Measurements from ENCODE around the gene DSN1. TPM values are rescaled to one million over a fixed set of nuclear protein-coding genes. Genes with fewer than 3 reads are reported as not detected.

DSN1 gene
- total and polyA plus RNA-seq, 9 of the 15 experiments (the other 6 are each of a cell fraction or from before 2014, with no cell fraction given) = 23.3 to 45.3 (median 31.1) TPM

DNA sequence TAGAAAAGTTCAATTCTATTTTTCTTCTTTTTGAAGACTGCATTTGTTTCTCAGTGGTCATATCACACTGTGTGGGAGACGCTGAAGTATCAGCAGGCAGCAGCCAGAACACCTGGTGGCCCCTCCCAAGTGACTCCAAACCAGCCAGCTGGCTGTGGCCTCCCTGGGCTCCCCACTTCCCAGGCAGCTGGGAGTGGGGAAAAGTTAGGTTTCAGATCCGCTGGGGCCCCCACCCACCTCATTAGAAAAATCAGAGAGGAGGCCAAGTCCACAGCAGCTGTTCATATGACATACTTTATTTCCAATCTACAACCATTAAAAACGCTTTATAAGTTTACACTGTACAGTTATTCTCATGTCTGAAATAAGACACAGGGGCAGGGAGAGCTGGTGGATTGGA is 3.6 kb upstream of the DSN1 start:
- no peak overlapping the region for H3K4me3 ChIP-seq
- H3K9ac ChIP-seq (ENCODE audit: insufficient read depth in 1 of 2, low read depth in 2 of 2, low read length in 2 of 2) = peak overlapping the region in 1 of 2 experiments; percentile 47; a peak in 1 of 4 replicates
- in situ Hi-C loops (cut with MboI) = no loop called here
- H2AFZ ChIP-seq (ENCODE audit: low read depth, low read length) = no peak overlapping the region
- intact Hi-C loops (cut with micrococcal nuclease) = no loop called here
- DNase-seq (ENCODE audit: extremely low read depth in 1 of 4, low spot score in 3 of 4) (peak; percentile 44 to 59 (median 53)), ATAC-seq (no peak), FAIRE-seq (no peak)
- peaks cover 18 to 22% of the 10 kb centered on the region in 2 experiments; a peak in 4 of 5 replicates for H3K4me1 ChIP-seq (replicated peaks in 1 of 2; ENCODE audit: control insufficient read depth in 2 of 2, insufficient read depth in 2 of 2, low read length in 2 of 2)
- no peak overlapping the region for H3K4me2 ChIP-seq (ENCODE audit: insufficient read depth, low read length)
- no peaks in the 10 kb centered on the region for H4K20me1 ChIP-seq (replicated peaks; ENCODE audit: control insufficient read depth, insufficient read depth, low read length)
- H3K79me2 ChIP-seq (ENCODE audit: control insufficient read depth, insufficient read depth, low read length) = peaks cover 14% of the 10 kb centered on the region
- H3K27ac ChIP-seq (ENCODE audit: extremely low read depth, low read depth, low read length) = no peak overlapping the region
- H3K36me3 ChIP-seq (ENCODE audit: control insufficient read depth, insufficient read depth, low read length) = peaks cover 6% of the 10 kb centered on the region; the same call in 1 of the 3 replicates
- POLR2A ChIA-PET = interaction anchor here (0.6 to 0.7 kb wide), 2 partner anchors 207 to 221 kb away, joined by 3 to 4 read pairs; no protein-coding TSS in a partner anchor
- WGBS (ENCODE audit: insufficient coverage, low coverage, missing lambda C conversion rate) = 6% methylated on average over 3 of the region's 3 CpGs
- no peaks in the 10 kb centered on the region for H3K27me3 ChIP-seq (ENCODE audit: control insufficient read depth in 2 of 2, insufficient read depth in 2 of 2, low read length in 2 of 2)
- CTCF ChIA-PET (ENCODE audit: low intra/inter-chr PET ratio) = no interaction called here
- no TSS peak for BruUV-seq (replicated peaks)
- no peaks in the 10 kb centered on the region for H3K9me1 ChIP-seq (ENCODE audit: control insufficient read depth, insufficient read depth, low read length)
- H3K9me3 ChIP-seq (replicated peaks; ENCODE audit: control insufficient read depth, insufficient read depth, low read depth, low read length) = no peaks in the 10 kb centered on the region
- TF ChIP-seq KAT7 (CRISPR knock-in tag; IDR thresholded peaks at IDR 0.05; ENCODE audit: borderline replicate concordance) (no peak), SOX6 (IDR thresholded peaks at IDR 0.05) (no peak), BRD9 (IDR thresholded peaks at IDR 0.05; ENCODE audit: low read depth, partially characterized antibody) (no peak), BDP1 (IDR thresholded peaks at IDR 0.05; ENCODE audit: insufficient read depth, insufficient read length) (no peak), HNRNPL (IDR thresholded peaks at IDR 0.05; ENCODE audit: low read depth, low read length) (no peak), MTA3 (IDR thresholded peaks at IDR 0.05; ENCODE audit: borderline replicate concordance) (no peak), ZNF77 (CRISPR knock-in tag; IDR thresholded peaks at IDR 0.05) (no peak), NEUROD1 (IDR thresholded peaks at IDR 0.05; ENCODE audit: borderline replicate concordance, low read depth, low read length, partially characterized antibody) (no peak), CHD2 (IDR thresholded peaks at IDR 0.05; ENCODE audit: low read depth, low read length) (no peak), TAL1 (IDR thresholded peaks at IDR 0.05) (peak; percentile 35; the same call in 1 of the 2 replicates), MAFF (IDR thresholded peaks at IDR 0.05; ENCODE audit: low read length) (no peak)
- TF ChIP-seq, protein P1, sequence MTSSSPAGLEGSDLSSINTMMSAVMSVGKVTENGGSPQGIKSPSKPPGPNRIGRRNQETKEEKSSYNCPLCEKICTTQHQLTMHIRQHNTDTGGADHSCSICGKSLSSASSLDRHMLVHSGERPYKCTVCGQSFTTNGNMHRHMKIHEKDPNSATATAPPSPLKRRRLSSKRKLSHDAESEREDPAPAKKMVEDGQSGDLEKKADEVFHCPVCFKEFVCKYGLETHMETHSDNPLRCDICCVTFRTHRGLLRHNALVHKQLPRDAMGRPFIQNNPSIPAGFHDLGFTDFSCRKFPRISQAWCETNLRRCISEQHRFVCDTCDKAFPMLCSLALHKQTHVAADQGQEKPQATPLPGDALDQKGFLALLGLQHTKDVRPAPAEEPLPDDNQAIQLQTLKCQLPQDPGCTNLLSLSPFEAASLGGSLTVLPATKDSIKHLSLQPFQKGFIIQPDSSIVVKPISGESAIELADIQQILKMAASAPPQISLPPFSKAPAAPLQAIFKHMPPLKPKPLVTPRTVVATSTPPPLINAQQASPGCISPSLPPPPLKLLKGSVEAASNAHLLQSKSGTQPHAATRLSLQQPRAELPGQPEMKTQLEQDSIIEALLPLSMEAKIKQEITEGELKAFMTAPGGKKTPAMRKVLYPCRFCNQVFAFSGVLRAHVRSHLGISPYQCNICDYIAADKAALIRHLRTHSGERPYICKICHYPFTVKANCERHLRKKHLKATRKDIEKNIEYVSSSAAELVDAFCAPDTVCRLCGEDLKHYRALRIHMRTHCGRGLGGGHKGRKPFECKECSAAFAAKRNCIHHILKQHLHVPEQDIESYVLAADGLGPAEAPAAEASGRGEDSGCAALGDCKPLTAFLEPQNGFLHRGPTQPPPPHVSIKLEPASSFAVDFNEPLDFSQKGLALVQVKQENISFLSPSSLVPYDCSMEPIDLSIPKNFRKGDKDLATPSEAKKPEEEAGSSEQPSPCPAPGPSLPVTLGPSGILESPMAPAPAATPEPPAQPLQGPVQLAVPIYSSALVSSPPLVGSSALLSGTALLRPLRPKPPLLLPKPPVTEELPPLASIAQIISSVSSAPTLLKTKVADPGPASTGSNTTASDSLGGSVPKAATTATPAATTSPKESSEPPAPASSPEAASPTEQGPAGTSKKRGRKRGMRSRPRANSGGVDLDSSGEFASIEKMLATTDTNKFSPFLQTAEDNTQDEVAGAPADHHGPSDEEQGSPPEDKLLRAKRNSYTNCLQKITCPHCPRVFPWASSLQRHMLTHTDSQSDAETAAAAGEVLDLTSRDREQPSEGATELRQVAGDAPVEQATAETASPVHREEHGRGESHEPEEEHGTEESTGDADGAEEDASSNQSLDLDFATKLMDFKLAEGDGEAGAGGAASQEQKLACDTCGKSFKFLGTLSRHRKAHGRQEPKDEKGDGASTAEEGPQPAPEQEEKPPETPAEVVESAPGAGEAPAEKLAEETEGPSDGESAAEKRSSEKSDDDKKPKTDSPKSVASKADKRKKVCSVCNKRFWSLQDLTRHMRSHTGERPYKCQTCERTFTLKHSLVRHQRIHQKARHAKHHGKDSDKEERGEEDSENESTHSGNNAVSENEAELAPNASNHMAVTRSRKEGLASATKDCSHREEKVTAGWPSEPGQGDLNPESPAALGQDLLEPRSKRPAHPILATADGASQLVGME (CRISPR knock-in tag; IDR thresholded peaks at IDR 0.05) = no peak
- TF ChIP-seq, protein P2, sequence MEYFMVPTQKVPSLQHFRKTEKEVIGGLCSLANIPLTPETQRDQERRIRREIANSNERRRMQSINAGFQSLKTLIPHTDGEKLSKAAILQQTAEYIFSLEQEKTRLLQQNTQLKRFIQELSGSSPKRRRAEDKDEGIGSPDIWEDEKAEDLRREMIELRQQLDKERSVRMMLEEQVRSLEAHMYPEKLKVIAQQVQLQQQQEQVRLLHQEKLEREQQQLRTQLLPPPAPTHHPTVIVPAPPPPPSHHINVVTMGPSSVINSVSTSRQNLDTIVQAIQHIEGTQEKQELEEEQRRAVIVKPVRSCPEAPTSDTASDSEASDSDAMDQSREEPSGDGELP (CRISPR knock-in tag; IDR thresholded peaks at IDR 0.05; ENCODE audit: borderline replicate concordance) = peak; percentile 76; the same call in 1 of the 2 replicates

Measured in K562 (cell line).